Stimulated activated CD4-positive, alpha-beta T cell treated with anti-CD3 and anti-CD28 coated beads, Interleukin-4, amount 100 ng/mL, for 24 hours (primary cell): ENCODE data around the gene ING5.

Source experiments
- DNase-seq: peaks from one replicate; pipeline ENCODE4 v3.0.0-alpha.2; 2020

The ING5 gene

GRCh38 chr2:241777686-241778627 lies 76.1 kb downstream of the ING5 start:
- DNase-seq = no peak
